AG04449 (cell line): ENCODE measurements around the gene MARK4.

Source experiments
- CTCF ChIA-PET: fragments of 350-600 bp; formaldehyde crosslinking; extraction: SDS; loops from one replicate; lab custom pipeline; 2021; ENCODE audit warnings: antibody characterized with exemption; lab: Yijun Ruan, JAX
- POLR2A ChIA-PET: fragments of 400-600, 350-600 bp; formaldehyde crosslinking; extraction: SDS; loops from one replicate; lab custom pipeline; 2020; ENCODE audit warnings: antibody characterized with exemption, inconsistent platforms; lab: Yijun Ruan, JAX
- DNase-seq: peaks from one replicate; pipeline ENCODE4 v3.0.0-alpha.2; 2010; ENCODE audit warnings: low read depth, low spot score
- H3K4me3 ChIP-seq: 2 replicates; pipeline ENCODE4 v1.5.1; 2011; ENCODE audit warnings: low read depth, mild to moderate bottlenecking, control low read depth, low read length
- CTCF ChIP-seq: IDR thresholded peaks from one replicate; pipeline ENCODE4 v1.5.1; 2011; ENCODE audit warnings: mild to moderate bottlenecking, moderate library complexity, low read length, control low read depth, inconsistent platforms; ENCODE audit not compliant: insufficient read depth; ENCODE audit errors: missing control alignments

Gene MARK4

GRCh38 chr19:45320997-45321775 lies 70.1 kb downstream of the MARK4 start:
- H3K4me3 ChIP-seq: no peak overlapping the region
- TF ChIP-seq CTCF: no peak
- CTCF ChIA-PET: interaction anchor here (8.2 kb wide), 1 partner anchor 17 kb away, joined by 57 read pairs; no protein-coding TSS in a partner anchor
- POLR2A ChIA-PET: interaction anchor here (0.6 kb wide), 1 partner anchor 11 kb away, joined by 5 read pairs; no protein-coding TSS in a partner anchor
- no peak for DNase-seq

- ChIA-PET POLR2A (no interaction called here), CTCF (interaction anchor here (8.2 kb wide), 1 partner anchor 17 kb away, joined by 57 read pairs; no protein-coding TSS in a partner anchor)
- H3K4me3 ChIP-seq: no peak overlapping the region
- no peak for TF ChIP-seq CTCF
- DNase-seq: no peak
Measured at GRCh38 chr19:45321848-45322247, 70.8 kb downstream of the MARK4 start.

- POLR2A ChIA-PET: no interaction called here
- TF ChIP-seq CTCF: no peak
- H3K4me3 ChIP-seq: no peak overlapping the region
- CTCF ChIA-PET: interaction anchor here (8.2 kb wide), 1 partner anchor 16 kb away, joined by 57 read pairs; no protein-coding TSS in a partner anchor
- DNase-seq: no peak
Measured at GRCh38 chr19:45322311-45322710, 71.2 kb downstream of the MARK4 start.

GRCh38 chr19:45322744-45323281 lies 71.7 kb downstream of the MARK4 start, which contains the start of gene CKM:
TSS of gene CKM (minus strand) at chr19:45322875. CDS start at chr19:45319713, 3,162 bp downstream.
- peak within 1 kb of the TSS; percentile 33 for H3K4me3 ChIP-seq
- CTCF ChIA-PET: interaction anchor here (8.2 kb wide), 1 partner anchor 16 kb away, joined by 57 read pairs; no protein-coding TSS in a partner anchor
- DNase-seq: no peak
- POLR2A ChIA-PET: no interaction called here
- TF ChIP-seq CTCF: no peak

- no peak for DNase-seq
- ChIA-PET CTCF (interaction anchor here (8.2 kb wide), 1 partner anchor 15 kb away, joined by 57 read pairs; no protein-coding TSS in a partner anchor), POLR2A (no interaction called here)
- TF ChIP-seq CTCF: no peak
- H3K4me3 ChIP-seq: peak overlapping the region; percentile 33
Measured at GRCh38 chr19:45323671-45324081, 72.6 kb downstream of the MARK4 start.

- H3K4me3 ChIP-seq: no peak overlapping the region
- CTCF ChIA-PET: interaction anchor here (8.2 kb wide), 1 partner anchor 14 kb away, joined by 57 read pairs; no protein-coding TSS in a partner anchor
- no peak for TF ChIP-seq CTCF
Measured at GRCh38 chr19:45324349-45324907, 73.4 kb downstream of the MARK4 start.

More at GRCh38 chr19:45324349-45324907, 73.4 kb downstream of the MARK4 start:
- DNase-seq: no peak
- POLR2A ChIA-PET: no interaction called here
